ENCODE data around the gene EXOC3L2.

- TF ChIP-seq POLR2AphosphoS5 (IDR thresholded peaks at IDR 0.05), result no peak
- no peak for TF ChIP-seq POLR2A (IDR thresholded peaks at IDR 0.05)
These were observed 10.5 kb upstream of the EXOC3L2 start for GRCh38 chr19:45255611-45256157.
